HG03378 (cell line): ENCODE results near the gene ZNF283.
"Not testable (repeated sequence)": the region's sequence is repeated elsewhere in the genome, so short reads cannot be mapped to it uniquely, and the experiment has no call there.

ENCODE experiments used
- ATAC-seq: cut with Tn5 transposase; IDR thresholded peaks from one replicate; pipeline ENCODE4 v1.9.1; 2021; ENCODE audit warnings: mild to moderate bottlenecking, moderate library complexity; ENCODE audit not compliant: unreplicated experiment

The ZNF283 gene

GRCh38 chr19:43799502-43800142 lies 27.5 kb upstream of the ZNF283 start:
- no peak for ATAC-seq

- ATAC-seq, result no peak
These were observed 24.7 kb upstream of the ZNF283 start, which contains the start of gene LYPD5 for GRCh38 chr19:43802216-43802951. LYPD5 (minus strand) TSS chr19:43802447; CDS start chr19:43802380, 67 bp downstream.

DNA sequence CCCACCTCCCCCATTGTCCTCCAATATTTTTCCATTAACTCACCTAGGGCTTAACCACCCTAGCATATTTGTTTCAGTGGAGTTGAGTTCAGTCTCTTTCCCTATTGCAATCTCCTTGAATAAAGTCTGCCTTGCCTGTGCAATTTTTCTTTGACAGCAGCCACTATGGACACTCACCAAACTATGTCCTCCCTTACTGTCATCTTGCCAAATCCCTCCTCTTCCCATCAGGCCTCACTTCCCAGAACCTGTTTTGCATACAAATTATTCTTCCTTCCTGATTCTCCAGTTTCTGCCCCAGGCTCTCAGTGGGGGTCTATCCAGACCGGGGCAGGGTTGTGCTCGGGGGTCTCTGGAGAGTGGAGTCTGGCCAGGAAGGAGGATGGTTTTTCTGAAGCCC lies 22.7 kb upstream of the ZNF283 start:
- ATAC-seq, result no peak

DNA sequence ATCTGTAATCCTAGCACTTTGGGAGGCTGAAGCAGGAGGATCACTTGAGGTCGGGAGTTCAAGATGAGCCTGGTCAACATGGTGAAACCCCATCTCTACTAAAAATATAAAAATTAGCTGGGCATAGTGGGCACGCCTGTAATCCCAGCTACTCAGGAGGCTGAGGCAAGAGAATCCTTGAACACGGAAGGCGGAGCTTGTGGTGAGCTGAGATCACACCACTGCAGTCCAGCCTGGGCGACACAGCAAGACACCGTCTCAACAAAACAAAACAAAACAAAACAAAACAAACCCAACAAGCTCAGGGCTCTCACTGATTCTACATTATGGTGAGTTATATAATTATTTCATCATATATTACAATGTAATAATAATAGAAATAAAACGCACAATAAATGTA lies 20.7 kb upstream of the ZNF283 start:
- not testable (repeated sequence) for ATAC-seq

GRCh38 chr19:43806848-43807247 lies 20.3 kb upstream of the ZNF283 start:
- ATAC-seq, result no peak

DNA sequence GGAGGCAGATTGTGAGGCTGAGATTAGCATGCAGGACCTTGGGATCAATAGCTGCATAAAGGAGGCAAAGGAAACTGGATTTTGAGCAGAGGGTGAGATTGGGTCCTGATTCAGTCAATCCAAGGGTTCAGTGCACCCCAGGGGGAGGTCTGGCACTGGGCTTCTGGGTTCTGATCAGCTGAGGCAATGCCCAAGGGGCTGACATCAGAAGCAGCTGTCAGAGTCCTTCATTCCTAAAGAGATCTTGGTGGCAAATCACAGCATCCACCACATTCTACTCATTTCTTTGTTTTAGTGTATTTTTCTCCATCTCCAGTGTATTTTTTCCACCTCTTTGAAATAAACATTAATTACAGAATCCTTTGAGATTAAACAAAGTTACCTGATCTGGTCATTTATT lies 19.5 kb upstream of the ZNF283 start:
- no peak for ATAC-seq

- ATAC-seq, result no peak
These were observed 17.1 kb upstream of the ZNF283 start for GRCh38 chr19:43809762-43810696.

DNA sequence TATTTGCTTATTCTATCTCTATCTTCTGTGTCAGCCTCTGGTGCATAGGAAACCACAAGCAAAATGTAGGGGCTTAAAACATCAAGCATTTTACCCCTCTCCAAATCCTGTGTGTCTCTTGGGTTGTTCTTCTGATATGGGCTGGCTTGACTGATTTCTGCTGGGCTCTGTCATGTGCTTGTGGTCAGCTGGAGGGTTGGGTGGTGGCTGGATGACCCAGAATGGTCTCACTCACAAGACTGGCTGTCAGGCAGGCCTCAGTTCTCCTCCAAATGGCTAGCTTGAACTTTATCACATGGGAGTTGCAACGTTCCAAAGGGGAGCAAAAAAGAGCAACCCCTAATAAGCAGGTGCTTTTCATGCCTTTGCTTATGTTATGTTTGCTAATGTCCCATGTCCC lies 15.3 kb upstream of the ZNF283 start:
- ATAC-seq, result no peak

DNA sequence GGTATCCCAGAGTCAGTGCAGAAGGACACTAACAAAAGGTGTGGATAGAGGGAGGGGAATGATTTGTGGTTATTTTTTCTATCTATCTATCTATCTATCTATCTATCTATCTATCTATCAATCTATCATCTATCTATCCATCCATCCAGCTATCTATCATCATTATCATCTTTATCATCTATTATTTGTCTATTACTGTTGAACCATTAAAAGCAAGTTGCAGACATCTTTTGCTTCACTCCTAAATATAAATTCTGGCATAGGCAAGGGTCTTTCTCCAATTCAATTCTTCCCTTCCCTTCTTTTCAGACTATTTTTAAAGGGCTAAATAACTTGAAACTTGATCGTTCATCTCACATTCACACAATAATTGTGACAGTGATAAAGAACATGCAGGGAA lies 14.9 kb upstream of the ZNF283 start:
- no peak for ATAC-seq

GRCh38 chr19:43812688-43813087 lies 14.4 kb upstream of the ZNF283 start:
- ATAC-seq, result no peak

GRCh38 chr19:43814663-43815352 lies 12.3 kb upstream of the ZNF283 start:
- no peak for ATAC-seq

- not testable (repeated sequence) for ATAC-seq
These were observed 9.7 kb upstream of the ZNF283 start for GRCh38 chr19:43817454-43817853.

DNA sequence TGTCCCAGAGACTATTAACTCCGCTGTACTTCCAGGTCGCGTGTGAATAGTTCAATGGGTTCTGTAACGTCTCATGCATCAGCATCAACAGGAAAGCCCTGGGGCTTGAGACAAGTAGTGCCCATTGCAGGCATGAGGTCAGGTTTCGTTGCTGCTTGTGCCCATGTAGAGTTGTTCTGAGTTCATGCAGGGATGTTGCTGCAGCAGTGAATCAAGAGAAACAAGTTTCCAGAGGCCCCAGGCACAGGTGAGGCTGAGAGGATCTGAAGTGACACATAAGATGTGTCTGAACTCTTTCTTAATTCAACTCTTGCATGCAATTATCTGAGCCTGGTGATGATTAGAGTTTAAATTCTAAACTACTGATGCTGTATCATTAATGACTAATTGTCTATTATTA lies 8.6 kb upstream of the ZNF283 start:
- no peak for ATAC-seq

- ATAC-seq, result no peak
These were observed 6.8 kb upstream of the ZNF283 start for GRCh38 chr19:43820098-43820883.

- no peak for ATAC-seq
These were observed 6.3 kb upstream of the ZNF283 start for GRCh38 chr19:43820884-43821215.

- not testable (repeated sequence) for ATAC-seq
These were observed 3.3 kb upstream of the ZNF283 start for GRCh38 chr19:43823856-43824255.

DNA sequence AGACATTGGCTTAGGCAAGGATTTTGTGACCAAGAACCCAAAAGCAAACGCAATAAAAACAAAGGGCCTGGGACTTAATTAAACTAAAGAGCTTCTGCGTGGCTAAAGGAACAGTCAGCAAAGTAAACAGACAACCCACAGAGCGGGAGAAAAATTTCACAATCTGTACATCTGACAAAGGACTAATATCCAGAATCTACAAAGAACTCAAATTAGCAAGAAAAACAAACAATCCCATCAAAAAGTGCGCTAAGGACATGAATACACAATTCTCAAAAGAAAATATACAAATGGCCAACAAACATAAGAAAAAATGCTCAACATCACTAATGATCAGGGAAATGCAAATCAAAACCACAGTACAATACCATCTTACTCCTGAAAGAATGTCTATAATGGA lies 2.5 kb upstream of the ZNF283 start:
- not testable (repeated sequence) for ATAC-seq

GRCh38 chr19:43839139-43839538 lies 12.0 kb downstream of the ZNF283 start:
- ATAC-seq, result no peak

GRCh38 chr19:43842007-43842406 lies 14.9 kb downstream of the ZNF283 start:
- ATAC-seq, result no peak

DNA sequence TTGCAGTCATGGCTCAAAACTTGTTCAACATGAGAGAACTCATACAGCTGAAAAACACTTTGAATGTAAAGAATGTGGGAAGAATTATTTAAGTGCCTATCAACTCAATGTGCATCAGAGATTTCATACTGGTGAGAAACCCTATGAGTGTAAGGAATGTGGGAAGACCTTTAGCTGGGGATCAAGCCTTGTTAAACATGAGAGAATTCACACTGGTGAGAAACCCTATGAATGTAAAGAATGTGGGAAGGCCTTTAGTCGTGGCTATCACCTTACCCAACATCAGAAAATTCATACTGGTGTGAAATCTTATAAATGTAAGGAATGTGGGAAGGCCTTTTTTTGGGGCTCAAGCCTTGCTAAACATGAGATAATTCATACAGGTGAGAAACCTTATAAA lies 20.1 kb downstream of the ZNF283 start:
- ATAC-seq, result no peak
